Measurements from ENCODE around the gene MMP13. TPM values are rescaled to one million over a fixed set of nuclear protein-coding genes. Genes with fewer than 3 reads are reported as not detected.
"Not testable (repeated sequence)": the region's sequence is repeated elsewhere in the genome, so short reads cannot be mapped to it uniquely, and the experiment has no call there.

Gene MMP13
- total RNA-seq, 2 donors from 2014 or later: 3.0 TPM; not detected in 1

DNA sequence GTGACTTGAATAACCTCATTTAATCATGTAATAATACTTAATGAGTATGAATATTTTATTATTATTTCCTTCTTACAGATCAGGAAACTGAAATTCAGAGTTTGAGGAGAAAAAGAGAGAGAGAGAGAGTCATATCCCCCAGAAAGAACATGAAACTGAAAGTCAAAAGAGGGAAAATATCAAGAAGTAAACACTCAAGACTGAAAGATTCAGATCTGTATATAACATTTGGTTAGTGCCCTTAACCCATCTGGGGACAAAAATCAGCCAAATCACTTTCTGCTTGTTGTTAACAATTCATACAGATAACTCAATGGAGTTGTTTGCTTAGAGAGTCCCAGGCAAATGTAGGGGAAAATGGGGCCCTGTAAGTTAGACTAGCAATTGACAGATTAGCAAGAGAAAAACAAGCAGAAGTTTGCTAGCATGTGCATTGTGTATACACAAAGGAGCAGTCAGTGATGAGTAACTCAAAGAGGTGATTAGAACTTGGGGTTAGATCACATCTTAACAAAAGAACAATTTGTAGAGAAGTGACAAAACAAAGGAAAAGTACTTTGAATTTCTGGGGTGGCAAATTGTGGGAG, 25.9 kb upstream of the MMP13 start:
- Histone ChIP-seq H3K27me3 (replicated peaks; ENCODE audit: insufficient read depth) (no peaks in the 10 kb centered on the region), H3K9me3 (no peaks in the 10 kb centered on the region), H3K27ac (no peak overlapping the region), H3K4me3 (no peak overlapping the region), H3K36me3 (no peaks in the 10 kb centered on the region), H3K4me1 (replicated peaks) (no peaks in the 10 kb centered on the region)
- DNase-seq (ENCODE audit: low spot score): no peak
- TF ChIP-seq POLR2A (IDR thresholded peaks at IDR 0.05) (no peak), POLR2AphosphoS5 (IDR thresholded peaks at IDR 0.05) (no peak)
- TF ChIP-seq, protein P1, sequence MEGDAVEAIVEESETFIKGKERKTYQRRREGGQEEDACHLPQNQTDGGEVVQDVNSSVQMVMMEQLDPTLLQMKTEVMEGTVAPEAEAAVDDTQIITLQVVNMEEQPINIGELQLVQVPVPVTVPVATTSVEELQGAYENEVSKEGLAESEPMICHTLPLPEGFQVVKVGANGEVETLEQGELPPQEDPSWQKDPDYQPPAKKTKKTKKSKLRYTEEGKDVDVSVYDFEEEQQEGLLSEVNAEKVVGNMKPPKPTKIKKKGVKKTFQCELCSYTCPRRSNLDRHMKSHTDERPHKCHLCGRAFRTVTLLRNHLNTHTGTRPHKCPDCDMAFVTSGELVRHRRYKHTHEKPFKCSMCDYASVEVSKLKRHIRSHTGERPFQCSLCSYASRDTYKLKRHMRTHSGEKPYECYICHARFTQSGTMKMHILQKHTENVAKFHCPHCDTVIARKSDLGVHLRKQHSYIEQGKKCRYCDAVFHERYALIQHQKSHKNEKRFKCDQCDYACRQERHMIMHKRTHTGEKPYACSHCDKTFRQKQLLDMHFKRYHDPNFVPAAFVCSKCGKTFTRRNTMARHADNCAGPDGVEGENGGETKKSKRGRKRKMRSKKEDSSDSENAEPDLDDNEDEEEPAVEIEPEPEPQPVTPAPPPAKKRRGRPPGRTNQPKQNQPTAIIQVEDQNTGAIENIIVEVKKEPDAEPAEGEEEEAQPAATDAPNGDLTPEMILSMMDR (IDR thresholded peaks at IDR 0.05): no peak
- intact Hi-C loops (cut with DNase I): no loop called here

DNA sequence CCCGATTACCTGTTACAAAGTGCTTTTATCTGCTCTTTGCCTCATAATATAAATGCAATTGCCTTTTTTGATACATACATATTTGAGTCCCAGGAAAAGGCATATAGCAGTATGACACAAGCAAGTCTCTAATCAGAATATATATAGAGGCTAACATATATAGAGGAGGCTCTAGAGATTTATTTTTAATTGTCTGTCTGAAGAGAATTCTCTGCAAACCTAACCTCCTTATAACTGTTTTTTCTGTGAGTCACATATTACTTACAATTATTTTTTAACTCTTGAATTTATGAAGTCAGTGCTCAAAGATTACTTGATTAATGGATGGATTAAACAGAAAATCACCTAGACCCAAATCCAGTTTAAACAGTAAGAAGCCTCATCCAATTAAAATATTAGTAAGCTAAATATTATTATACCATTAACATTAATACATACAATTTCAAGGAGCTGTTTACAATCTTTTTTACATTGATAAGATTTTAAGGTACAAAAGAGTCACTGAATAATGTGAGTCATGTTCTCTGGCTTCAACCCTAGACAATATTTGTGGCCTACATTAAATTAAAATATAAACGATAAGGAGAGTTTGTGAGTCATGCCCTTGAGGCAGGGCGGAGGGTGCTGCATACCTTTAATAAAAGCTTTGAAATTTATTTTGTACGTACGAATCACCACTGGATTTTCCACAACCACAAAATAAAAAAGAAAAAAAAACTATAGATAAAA, 19.2 kb upstream of the MMP13 start:
- no peak for DNase-seq (ENCODE audit: low spot score)
- Histone ChIP-seq H3K27ac (no peak overlapping the region), H3K9me3 (no peaks in the 10 kb centered on the region), H3K4me1 (replicated peaks) (no peaks in the 10 kb centered on the region), H3K4me3 (no peak overlapping the region), H3K36me3 (no peaks in the 10 kb centered on the region), H3K27me3 (replicated peaks; ENCODE audit: insufficient read depth) (no peaks in the 10 kb centered on the region)
- intact Hi-C loops (cut with DNase I): no loop called here
- TF ChIP-seq POLR2AphosphoS5 (IDR thresholded peaks at IDR 0.05): no peak
- TF ChIP-seq, protein P1 (IDR thresholded peaks at IDR 0.05): no peak
- no peak for TF ChIP-seq POLR2A (IDR thresholded peaks at IDR 0.05)
- WGBS: 72% methylated on average over 5 of the region's 5 CpGs

DNA sequence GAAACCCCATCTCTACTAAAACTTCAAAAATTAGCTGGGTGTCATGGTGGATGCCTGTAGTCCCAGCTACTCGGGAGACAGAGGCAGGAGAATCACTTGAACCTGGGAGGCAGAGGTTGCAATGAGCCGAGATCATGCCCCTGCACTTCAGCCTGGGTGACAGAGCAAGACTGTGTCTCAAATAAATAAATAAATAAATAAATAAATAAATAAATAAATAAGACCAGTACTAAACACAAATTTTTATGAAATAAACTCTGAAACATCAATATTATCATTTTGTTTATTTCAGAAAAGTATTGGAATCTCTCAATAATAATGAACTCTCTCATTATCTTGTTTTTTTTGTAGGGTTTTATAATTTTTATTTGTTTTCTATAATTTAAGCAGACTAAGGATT, 18.2 kb upstream of the MMP13 start:
- DNase-seq (ENCODE audit: low spot score); H3K9me3 ChIP-seq; H3K4me1 ChIP-seq (replicated peaks); H3K27ac ChIP-seq; intact Hi-C loops (cut with DNase I); H3K27me3 ChIP-seq (replicated peaks; ENCODE audit: insufficient read depth); H3K36me3 ChIP-seq; H3K4me3 ChIP-seq: not testable (repeated sequence)
- 90% methylated on average over 2 of the region's 2 CpGs for WGBS

DNA sequence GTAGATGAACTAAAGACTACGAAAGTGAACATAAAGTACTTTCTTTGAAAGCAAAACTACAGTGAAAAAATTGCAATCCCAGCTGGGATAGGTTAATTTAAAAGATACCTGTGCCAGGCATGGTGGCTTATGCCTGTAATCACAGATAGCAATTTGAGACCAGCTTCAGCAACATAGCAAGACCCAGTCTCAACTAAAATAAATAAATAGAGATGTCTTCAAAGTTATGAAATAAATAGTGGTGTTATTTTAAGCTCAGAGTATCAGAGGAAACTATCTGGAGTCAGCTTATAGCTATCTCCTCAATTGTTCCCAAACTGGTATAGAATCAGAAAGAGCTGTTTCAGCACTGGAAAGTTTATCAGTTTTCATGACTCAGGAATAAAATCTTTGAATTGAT, 17.3 kb upstream of the MMP13 start:
- no peaks in the 10 kb centered on the region for H3K9me3 ChIP-seq
- H3K4me1 ChIP-seq (replicated peaks): no peaks in the 10 kb centered on the region
- DNase-seq (ENCODE audit: low spot score): no peak
- no peaks in the 10 kb centered on the region for H3K36me3 ChIP-seq
- WGBS: 67% methylated on average over 1 of the region's 1 CpG
- TF ChIP-seq, protein P1 (IDR thresholded peaks at IDR 0.05): no peak
- TF ChIP-seq POLR2A (IDR thresholded peaks at IDR 0.05): no peak
- TF ChIP-seq POLR2AphosphoS5 (IDR thresholded peaks at IDR 0.05): no peak
- H3K27ac ChIP-seq: no peak overlapping the region
- no peak overlapping the region for H3K4me3 ChIP-seq
- H3K27me3 ChIP-seq (replicated peaks; ENCODE audit: insufficient read depth): no peaks in the 10 kb centered on the region
- intact Hi-C loops (cut with DNase I): no loop called here

DNA sequence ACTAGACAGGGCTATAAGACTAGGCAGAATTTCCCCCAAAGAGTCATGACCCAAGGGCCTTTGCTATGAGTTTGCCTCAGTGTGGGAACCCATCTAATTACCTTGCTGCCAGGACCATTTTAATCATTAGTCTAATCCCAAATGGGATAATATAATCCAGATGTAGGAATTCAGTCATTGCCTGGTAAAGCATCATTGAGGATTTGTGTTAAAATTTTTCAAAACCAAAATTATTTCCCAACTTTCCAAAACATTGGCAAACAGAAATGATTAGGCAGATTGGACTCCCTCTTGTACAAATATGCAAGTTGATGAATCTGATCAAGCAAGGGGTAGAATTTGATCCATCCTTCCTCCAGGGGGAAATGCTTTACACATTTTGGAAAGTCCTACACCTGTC, 16.2 kb upstream of the MMP13 start:
- no peaks in the 10 kb centered on the region for H3K9me3 ChIP-seq
- H3K36me3 ChIP-seq: no peaks in the 10 kb centered on the region
- intact Hi-C loops (cut with DNase I): no loop called here
- DNase-seq (ENCODE audit: low spot score): no peak
- no peaks in the 10 kb centered on the region for H3K4me1 ChIP-seq (replicated peaks)
- no peaks in the 10 kb centered on the region for H3K27me3 ChIP-seq (replicated peaks; ENCODE audit: insufficient read depth)
- no peak overlapping the region for H3K4me3 ChIP-seq
- no peak overlapping the region for H3K27ac ChIP-seq
- TF ChIP-seq, protein P1 (IDR thresholded peaks at IDR 0.05): no peak
- no peak for TF ChIP-seq POLR2A (IDR thresholded peaks at IDR 0.05)
- no peak for TF ChIP-seq POLR2AphosphoS5 (IDR thresholded peaks at IDR 0.05)
